ENCODE measurements around the gene FXYD1. TPM values are rescaled to one million over a fixed set of nuclear protein-coding genes. Genes with fewer than 3 reads are reported as not detected.

The FXYD1 gene
- total RNA-seq, 1 donor from 2014 or later = 49.7 TPM

- intact Hi-C loops (cut with DNase I) = no loop called here
- Histone ChIP-seq H3K4me3 (no peak overlapping the region), H3K36me3 (no peaks in the 10 kb centered on the region), H3K27me3 (ENCODE audit: low read depth) (no peaks in the 10 kb centered on the region), H3K4me1 (peaks cover 5% of the 10 kb centered on the region), H3K27ac (no peak overlapping the region), H3K9me3 (no peaks in the 10 kb centered on the region)
- ATAC-seq (no peak), DNase-seq (no peak)
- TF ChIP-seq CTCF (IDR thresholded peaks at IDR 0.05) = no peak
These were observed 33.0 kb upstream of the FXYD1 start for GRCh38 chr19:35105411-35106290.

GRCh38 chr19:35106291-35106583 lies 32.4 kb upstream of the FXYD1 start:
- H3K27ac ChIP-seq = no peak overlapping the region
- intact Hi-C loops (cut with DNase I) = no loop called here

DNA sequence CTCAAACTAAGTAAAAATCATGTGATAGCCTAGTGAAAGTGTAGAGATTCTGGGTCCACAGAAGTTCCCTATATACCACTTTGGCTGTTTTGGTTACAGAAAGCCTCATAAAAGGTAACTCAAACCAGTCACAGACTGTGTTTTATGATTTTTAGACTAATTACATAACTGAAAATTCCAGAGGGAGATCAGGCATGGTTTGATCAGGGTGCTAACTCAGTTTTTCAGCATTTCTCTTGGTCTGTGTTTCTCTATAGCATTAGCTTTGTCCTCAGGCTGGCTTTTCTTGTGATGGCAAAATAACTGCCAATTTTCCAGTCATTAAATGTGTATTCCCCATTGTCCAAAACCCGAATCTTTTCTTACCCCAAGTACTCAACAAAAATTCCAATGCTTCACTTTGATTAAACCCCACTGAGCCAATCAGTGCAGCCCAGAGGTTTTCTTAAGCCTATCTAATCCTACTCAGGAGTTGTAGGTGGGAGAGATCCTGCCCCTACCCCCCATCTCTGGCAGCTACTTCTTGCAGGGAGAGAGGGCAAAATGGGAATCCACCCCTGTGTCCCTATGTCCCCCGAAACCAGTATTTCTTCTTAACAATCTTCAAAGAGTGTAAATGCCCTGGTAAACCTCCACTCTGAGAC lies 31.6 kb upstream of the FXYD1 start:
- no peaks in the 10 kb centered on the region for H3K9me3 ChIP-seq
- H3K27me3 ChIP-seq (ENCODE audit: low read depth) = no peaks in the 10 kb centered on the region
- no peak for TF ChIP-seq CTCF (IDR thresholded peaks at IDR 0.05)
- peaks cover 5% of the 10 kb centered on the region for H3K4me1 ChIP-seq
- no peak for ATAC-seq
- no peak for DNase-seq
- no peak overlapping the region for H3K27ac ChIP-seq
- no peaks in the 10 kb centered on the region for H3K36me3 ChIP-seq
- H3K4me3 ChIP-seq = no peak overlapping the region
- intact Hi-C loops (cut with DNase I) = no loop called here

More at GRCh38 chr19:35106291-35106583, 32.4 kb upstream of the FXYD1 start:
- Histone ChIP-seq H3K4me3 (no peak overlapping the region), H3K27me3 (ENCODE audit: low read depth) (no peaks in the 10 kb centered on the region), H3K36me3 (no peaks in the 10 kb centered on the region), H3K9me3 (no peaks in the 10 kb centered on the region), H3K4me1 (peaks cover 5% of the 10 kb centered on the region)
- TF ChIP-seq CTCF (IDR thresholded peaks at IDR 0.05) = no peak
- ATAC-seq = no peak
- DNase-seq = no peak

DNA sequence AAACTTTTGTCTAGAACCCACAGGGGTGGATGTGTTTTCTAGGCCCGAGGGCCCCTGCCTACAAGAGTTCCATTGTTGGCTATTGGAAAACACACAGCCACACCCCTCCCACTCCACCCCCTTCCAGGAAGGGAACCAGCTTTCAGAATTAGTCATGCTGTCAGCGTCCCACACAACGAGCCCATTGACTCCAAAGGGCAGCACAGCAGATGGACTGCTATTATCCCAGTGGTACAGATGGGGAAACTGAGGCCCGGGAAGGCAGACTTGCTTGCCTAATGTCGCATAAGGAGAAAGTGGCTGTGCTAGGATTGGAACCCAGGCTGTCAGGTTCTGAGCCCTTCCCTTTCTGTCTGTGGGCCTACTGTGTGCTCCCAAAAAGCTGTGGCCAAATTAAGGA lies 31.1 kb upstream of the FXYD1 start:
- DNase-seq = no peak

GRCh38 chr19:35108730-35109129 lies 29.9 kb upstream of the FXYD1 start:
- TF ChIP-seq CTCF (IDR thresholded peaks at IDR 0.05) = no peak
- no peak overlapping the region for H3K4me3 ChIP-seq
- H3K36me3 ChIP-seq = no peaks in the 10 kb centered on the region
- DNase-seq = no peak
- H3K4me1 ChIP-seq = peaks cover 5% of the 10 kb centered on the region
- no peak overlapping the region for H3K27ac ChIP-seq
- no peaks in the 10 kb centered on the region for H3K9me3 ChIP-seq
- ATAC-seq = peak in 1 of 2 donors; percentile 22
- H3K27me3 ChIP-seq (ENCODE audit: low read depth) = no peaks in the 10 kb centered on the region
- intact Hi-C loops (cut with DNase I) = no loop called here

More for the DNA sequence above, 31.1 kb upstream of the FXYD1 start:
- intact Hi-C loops (cut with DNase I) = no loop called here
- ATAC-seq = peak; percentile 40 to 46
- Histone ChIP-seq H3K4me1 (peaks cover 5% of the 10 kb centered on the region), H3K36me3 (no peaks in the 10 kb centered on the region), H3K9me3 (no peaks in the 10 kb centered on the region), H3K27me3 (ENCODE audit: low read depth) (no peaks in the 10 kb centered on the region), H3K27ac (no peak overlapping the region), H3K4me3 (no peak overlapping the region)
- no peak for TF ChIP-seq CTCF (IDR thresholded peaks at IDR 0.05)
